T47D (cell line): Measurements from ENCODE around the gene DAPP1.
A peak's percentile ranks its signal among the peaks of the same experiment; 100 is the strongest.

Experiments used
- DNase-seq, 2 experiments: peaks; one replicate each; pipeline versions ENCODE4 v3.0.0 to v3.0.0-alpha.2; 2011 to 2012; ENCODE audit warnings: low read depth in 1 of 2, low spot score in 1 of 2
- JUND ChIP-seq: IDR thresholded peaks from 2 replicates; pipeline ENCODE4 v1.6.1; 2012; ENCODE audit warnings: low read depth
- in situ Hi-C: cut with HindIII; loops from 2 replicates; pipeline ENCODE4 v1.10.0; 2016; ENCODE audit warnings: low sequenced_read_pairs, low pct_unique_long_range_greater_than_20kb

Gene DAPP1

DNA sequence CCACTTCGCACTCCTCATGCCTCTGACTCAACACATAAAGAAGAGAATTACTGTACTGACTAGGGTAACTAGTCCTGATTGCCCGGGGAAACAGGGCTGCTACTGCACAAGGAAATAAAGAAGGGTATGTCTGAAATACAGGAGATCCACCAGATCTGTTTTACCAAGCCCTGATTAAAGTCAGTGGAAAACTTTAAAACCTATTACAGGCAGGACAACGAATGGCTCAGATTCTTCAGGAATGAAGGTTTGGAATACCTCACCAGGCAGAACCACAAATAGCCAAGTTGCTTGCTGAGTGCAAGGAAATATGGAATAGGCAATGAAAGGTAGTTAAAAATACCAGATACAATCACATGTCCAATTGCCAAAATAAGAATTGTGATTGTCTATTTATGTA is 60.3 kb downstream of the DAPP1 start:
- DNase-seq: no peak
- in situ Hi-C loops: no loop called here

DNA sequence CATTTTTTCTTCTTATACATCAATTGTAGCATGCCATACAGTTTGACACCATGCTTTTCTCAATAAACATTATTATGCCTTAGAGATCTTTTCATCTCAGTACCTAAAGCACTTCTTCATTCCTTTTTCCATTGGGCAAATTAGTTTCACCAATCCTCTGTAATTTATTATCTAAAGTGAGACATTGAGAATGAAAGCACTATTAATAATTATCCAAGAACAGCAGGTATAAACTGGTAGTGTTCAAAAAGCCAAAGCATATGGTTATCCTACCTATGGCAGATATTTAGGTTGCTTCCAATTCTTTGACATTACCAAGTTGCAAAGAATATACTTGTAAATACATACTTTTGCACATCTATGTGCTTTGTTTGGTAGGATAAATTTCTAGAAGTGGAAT is 62.0 kb downstream of the DAPP1 start:
- no peak for DNase-seq
- TF ChIP-seq JUND: no peak
- in situ Hi-C loops: no loop called here

More for the DNA sequence above, 60.3 kb downstream of the DAPP1 start:
- no peak for TF ChIP-seq JUND

DNA sequence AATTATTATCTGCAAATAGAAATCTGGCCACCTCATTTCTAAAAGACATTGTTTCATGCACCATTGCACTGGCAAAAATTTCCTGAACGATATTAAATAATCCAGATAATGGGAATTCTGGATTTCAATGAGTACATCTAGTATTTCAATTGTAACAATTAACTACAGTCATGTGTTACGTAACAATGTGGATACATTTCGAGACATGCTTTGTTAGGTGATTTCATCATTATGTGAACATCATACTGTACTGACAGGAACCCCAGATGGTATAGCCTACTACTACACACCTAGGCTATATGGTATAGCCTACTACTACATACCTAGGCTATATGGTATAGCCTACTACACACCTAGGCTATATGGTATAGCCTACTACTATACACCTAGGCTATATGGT is 62.8 kb downstream of the DAPP1 start:
- no peak for DNase-seq
- TF ChIP-seq JUND: no peak
- in situ Hi-C loops: no loop called here

DNA sequence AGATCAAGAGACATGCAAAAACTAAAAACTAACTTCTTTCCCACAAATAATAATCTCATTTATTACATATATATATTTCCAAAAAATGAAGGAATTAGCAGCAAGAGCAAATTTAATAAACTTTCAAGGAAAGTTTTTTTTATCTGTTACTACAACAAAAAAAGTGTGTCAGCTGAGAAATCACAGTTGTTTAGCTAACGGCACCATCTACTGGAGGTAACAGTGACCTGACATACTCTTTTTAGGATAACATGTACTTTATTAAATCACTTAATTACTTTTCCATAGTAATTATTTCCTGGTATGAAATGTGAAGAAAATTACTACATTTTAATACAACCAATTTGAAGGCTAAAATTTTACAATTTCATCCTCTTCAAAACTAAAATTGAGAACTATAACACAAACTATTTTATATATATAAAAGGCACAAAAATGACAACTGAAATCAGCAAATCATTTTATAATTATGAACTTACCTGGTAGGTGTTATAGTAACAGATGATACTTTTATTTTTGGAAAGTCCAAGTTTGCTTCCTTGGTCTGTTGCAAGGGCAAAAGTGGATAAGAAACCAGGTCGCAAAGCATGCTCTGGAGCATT is 68.5 kb downstream of the DAPP1 start:
- in situ Hi-C loops: no loop called here
- TF ChIP-seq JUND: no peak

DNA sequence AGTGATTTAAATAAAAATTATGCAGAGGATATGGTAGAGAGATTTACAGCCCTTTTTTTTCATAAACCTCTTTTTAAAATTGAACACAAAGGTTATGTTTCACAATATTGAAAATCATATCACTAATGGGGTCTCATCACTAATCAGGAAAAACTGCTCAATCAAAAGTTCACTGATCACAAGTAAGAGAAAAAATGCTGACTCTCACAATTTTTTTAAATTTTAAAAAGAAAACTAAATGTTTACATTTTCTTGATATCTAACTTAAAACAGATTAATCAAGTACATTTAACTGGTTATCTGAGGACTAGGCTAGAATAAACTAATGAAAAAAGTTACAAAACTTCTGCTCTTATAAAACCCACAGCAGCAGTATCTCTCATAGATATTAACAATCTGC is 69.1 kb downstream of the DAPP1 start:
- DNase-seq: no peak
- no peak for TF ChIP-seq JUND
- in situ Hi-C loops: no loop called here

More for the DNA sequence above, 68.5 kb downstream of the DAPP1 start:
- DNase-seq: peak in 1 of 2 experiments; percentile 48

DNA sequence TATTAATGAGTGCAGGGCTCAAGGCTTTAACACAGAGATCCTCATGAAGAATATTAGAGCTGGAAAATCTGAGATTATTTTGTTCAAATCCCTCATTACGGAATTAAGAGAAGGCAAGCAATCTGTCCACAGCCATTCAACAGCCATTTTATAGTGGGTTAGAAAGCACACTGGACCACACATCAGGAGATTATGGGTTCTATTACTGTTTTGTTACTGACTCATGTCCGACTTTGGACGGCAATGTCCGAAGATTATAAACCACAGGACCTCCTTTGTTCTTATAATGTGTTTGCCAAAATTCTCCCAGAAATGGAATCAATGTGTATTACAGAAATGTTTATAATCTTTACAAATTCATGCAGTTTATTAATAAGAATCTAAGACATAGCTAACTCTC is 69.5 kb downstream of the DAPP1 start:
- DNase-seq: no peak
- in situ Hi-C loops: no loop called here
- TF ChIP-seq JUND: no peak

DNA sequence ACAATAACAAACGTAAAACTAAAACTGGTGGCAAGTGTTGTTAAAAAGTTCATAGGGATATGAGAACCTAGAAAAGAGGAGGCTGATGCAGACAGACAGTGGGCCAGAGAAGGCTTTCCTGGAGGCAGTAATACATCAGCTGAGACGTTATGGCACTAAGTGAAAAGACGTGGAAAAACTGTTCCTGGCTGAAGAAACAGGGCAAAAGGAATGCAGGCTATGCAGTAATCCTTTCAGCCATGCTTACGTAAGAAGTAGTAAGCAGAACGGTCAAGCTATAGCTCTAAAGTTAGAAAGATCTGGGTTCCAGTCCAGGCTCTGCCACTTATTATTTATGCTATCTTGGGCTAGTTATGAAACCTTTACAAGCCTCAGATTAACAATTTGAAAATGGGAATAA is 71.2 kb downstream of the DAPP1 start:
- DNase-seq: no peak
- in situ Hi-C loops: no loop called here
- TF ChIP-seq JUND: no peak

DNA sequence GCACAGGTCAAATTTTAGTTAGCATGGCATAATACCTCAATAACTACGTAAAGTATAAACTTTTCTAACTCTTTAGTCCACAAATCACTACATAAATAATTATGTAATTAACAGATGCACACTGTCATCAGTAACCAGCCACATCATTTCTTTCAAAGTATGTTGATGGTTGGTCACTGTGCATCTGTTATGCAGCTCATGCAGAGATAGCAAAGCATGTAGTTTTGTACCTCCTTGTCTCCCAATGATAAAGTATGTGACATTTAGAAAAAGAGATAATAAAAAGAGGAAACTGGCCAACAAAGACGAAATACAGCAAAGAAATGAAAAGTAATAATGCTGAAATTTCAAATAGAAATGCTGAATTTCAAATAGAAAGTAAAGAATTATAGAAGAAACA is 74.7 kb downstream of the DAPP1 start:
- no peak for TF ChIP-seq JUND
- DNase-seq: no peak
- in situ Hi-C loops: no loop called here

DNA sequence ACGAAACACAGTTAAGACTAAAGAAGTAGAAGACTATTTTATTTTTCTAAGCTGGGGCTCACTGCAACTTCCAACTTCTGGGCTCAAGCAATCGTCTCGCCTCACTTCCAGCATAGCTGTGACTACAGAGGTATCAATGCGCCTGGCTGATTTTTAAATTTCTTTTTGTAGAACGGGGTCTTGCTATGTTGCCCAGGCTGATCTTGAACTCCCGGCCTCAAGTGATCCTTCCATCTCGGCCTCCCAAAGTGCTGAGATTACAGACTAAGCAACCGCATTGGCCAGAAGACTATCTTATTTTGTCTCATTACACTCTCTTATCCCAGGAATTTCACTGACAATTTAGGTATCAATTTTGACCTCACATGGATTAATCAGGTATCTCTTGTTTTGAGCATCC is 76.4 kb downstream of the DAPP1 start:
- DNase-seq: no peak
- in situ Hi-C loops: no loop called here
- TF ChIP-seq JUND: no peak

DNA sequence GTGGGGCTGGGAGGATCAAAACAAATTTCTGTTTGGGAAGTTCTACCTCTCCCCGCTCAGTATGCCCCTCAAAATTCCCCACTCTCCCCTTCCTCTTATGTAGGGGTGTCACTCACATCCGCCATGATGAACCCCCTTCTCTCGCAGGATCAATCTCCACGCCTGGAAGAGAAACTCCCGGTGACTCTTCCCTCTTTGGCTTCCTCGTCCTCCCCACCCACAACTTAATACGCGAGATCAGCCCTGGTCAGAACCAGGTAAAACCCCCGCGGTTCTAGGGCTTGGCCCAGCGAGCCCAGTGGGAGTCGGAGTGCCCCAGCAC is 77.2 kb downstream of the DAPP1 start:
- DNase-seq: no peak
- in situ Hi-C loops: no loop called here

DNA sequence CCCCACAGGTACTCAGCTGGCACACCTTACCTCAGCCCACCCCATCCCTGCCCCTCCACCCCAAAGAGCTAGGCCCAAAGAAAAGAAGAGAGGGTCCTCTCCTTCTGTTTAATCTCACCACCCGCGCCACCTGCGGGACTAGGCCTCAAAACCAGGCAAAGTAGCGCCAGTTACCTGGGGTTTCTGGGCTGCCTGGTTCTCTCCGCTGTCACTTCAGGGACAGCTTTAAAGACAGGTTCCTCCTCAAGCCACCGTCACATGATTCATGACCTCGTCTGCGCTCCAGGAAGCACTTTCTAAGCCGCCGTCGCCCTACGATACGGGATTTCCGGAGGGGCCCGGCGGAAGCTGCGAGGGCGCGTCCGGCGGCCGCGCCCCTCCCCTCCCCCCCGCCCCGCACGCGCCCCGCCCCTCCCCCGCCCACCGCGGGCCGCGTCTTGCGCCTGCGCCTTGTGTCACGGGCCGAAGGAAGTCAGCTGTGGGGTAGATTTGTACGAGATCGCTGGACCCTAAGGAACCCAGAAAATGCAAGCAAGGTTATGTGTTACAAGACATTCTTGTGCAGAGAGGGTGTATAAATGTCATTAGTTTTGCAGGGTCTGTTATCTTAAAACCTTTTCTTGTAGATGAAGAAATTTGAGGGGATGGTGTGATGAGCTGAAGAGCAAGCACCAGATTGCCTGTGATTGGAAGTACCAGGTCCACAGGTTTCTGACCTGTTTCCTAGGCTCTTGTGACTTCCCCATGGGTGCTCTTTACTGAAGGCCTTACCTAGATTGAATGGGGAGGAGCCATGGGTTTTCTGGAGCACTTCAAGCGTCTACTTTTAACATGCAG is 77.8 kb downstream of the DAPP1 start, which contains the start of gene LAMTOR3:
Gene LAMTOR3 (minus strand): TSS at position 267 of the 837 bp plus-strand sequence. CDS start 464 bp downstream, outside the sequence.
- DNase-seq: peak; percentile 66 to 92
- in situ Hi-C loops: no loop called here
- TF ChIP-seq JUND: no peak

More for the DNA sequence above, 77.2 kb downstream of the DAPP1 start:
- TF ChIP-seq JUND: no peak

DNA sequence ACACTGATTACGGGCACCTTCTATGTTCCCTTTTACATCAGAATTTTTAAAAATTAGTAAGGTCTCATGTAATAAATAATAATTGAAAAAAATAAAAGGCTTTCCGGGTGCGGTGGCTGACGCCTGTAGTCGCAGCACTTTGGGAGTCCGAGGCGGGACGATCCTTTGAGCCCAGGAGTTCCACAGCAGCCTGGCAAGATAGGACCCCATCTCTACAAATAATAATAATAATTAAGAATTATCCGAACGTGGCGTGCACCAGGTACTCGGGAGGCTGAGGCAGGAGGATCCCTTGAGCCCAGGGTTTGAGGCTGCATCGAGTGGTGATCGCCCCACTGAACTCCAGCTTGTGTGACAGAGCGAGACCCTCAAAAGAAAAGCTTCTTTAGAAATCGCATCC is 78.4 kb downstream of the DAPP1 start:
- in situ Hi-C loops: no loop called here
- no peak for DNase-seq
- TF ChIP-seq JUND: no peak

DNA sequence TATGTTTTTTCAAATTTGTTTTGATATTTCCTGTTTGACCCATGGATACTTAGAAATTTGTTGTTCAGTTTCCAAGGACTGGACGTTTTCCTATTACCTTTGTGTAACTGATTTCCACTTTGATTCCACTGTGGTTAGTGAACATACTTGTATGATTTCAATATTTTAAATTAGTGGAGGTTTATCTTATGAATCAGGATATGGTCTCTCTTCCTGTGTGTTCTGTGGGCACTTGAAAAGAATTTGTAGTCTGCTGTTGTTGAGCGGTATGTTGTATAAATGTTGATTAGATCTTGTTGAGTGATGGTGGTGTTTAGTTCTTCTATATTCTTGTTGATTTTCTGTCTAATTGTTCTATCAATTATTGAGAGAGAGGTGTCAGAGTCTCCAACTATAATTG is 98.8 kb downstream of the DAPP1 start:
- TF ChIP-seq JUND: no peak
- DNase-seq: no peak
- in situ Hi-C loops: no loop called here
